HUES6 (cell line): ENCODE measurements around the gene MYO5C.

Source experiments
- H3K27ac ChIP-seq: 2 replicates; pipeline ENCODE4 v1.7.0; 2013; ENCODE audit warnings: low read depth, mild to moderate bottlenecking, low read length, inconsistent platforms
- H3K27me3 ChIP-seq: 2 replicates; pipeline ENCODE4 v1.6.1; 2013; ENCODE audit warnings: low read length; ENCODE audit not compliant: control insufficient read depth, insufficient read depth
- H3K36me3 ChIP-seq: 2 replicates; pipeline ENCODE4 v1.6.1; 2013; ENCODE audit warnings: low read length; ENCODE audit not compliant: control insufficient read depth, insufficient read depth
- H3K4me1 ChIP-seq: 2 replicates; pipeline ENCODE4 v1.6.1; 2013; ENCODE audit warnings: low read length; ENCODE audit not compliant: control insufficient read depth, insufficient read depth
- H3K4me3 ChIP-seq: 2 replicates; pipeline ENCODE4 v1.5.1; 2013; ENCODE audit warnings: low read depth, low read length
- H3K9ac ChIP-seq: one replicate; pipeline ENCODE4 v1.6.1; 2013; ENCODE audit warnings: mild to moderate bottlenecking, low read length
- H3K9me3 ChIP-seq: 2 replicates; pipeline ENCODE4 v1.6.1; 2013; ENCODE audit warnings: low read depth, low read length; ENCODE audit not compliant: control insufficient read depth, insufficient read depth

The MYO5C gene

DNA sequence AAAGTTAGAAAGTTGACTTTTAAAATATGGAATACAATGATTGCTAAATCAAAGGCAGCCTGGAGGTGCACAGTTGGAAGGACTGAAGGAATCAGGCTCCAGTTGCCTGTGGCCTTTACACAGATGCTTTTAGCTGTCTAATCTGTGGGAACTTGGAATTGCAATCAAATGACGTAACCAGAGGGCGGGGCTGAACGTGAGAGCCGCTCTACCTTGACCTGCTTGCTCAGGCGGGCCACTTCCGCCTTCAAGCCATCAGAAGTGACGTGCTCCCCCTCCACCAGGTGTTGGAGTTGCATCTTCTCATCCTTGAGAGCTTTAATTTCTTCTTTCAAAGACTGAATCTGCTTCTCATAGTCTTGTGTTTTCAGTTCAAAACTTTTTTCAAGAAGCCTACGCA, 66.7 kb downstream of the MYO5C start:
- no peaks in the 10 kb centered on the region for H3K27me3 ChIP-seq
- H3K9me3 ChIP-seq, result no peaks in the 10 kb centered on the region
- no peak overlapping the region for H3K4me3 ChIP-seq
- no peak overlapping the region for H3K9ac ChIP-seq
- H3K4me1 ChIP-seq, result no peaks in the 10 kb centered on the region
- no peak overlapping the region for H3K27ac ChIP-seq
- peaks cover 44% of the 10 kb centered on the region for H3K36me3 ChIP-seq

DNA sequence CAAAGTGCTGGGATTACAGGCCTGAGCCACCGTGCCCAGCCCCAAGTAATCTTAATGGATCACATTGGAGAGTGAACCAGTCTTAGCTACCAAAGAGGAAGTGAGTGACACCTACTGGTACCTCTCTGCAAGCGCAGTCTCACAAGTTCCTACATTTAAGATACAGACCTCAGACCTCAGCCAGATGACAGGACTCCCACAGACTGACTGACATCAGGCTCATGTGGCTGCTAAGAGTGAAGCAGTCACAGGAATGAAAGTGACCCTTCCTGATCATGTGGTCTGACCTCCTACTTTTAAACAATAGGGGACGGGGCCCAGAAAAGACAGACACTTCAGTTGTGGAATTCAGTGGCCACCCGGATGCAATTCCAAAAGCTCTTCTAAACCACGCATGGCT, 68.1 kb downstream of the MYO5C start:
- Histone ChIP-seq H3K36me3 (peaks cover 49% of the 10 kb centered on the region), H3K4me1 (no peaks in the 10 kb centered on the region), H3K4me3 (no peak overlapping the region), H3K27me3 (no peaks in the 10 kb centered on the region), H3K9me3 (no peaks in the 10 kb centered on the region), H3K27ac (no peak overlapping the region), H3K9ac (no peak overlapping the region)

DNA sequence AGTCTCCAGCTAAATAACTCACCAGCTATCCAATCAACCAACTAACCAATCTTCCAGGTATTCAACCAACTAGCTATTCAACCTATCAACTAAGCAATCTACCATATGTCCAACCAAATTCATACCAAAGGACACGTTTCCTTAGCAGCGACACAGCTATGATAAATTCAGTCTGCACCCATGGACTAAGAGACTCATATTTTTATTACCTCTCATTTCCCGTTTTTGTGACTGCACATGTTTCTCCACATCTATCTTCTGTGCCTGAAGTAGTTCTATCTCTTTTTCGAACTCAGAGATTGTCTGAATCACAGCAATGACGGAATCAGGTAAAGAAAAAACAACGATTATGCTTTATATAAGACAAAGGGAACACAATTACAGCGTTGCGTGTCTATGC, 70.4 kb downstream of the MYO5C start:
- Histone ChIP-seq H3K36me3 (peaks cover 60% of the 10 kb centered on the region), H3K27me3 (no peaks in the 10 kb centered on the region), H3K9me3 (no peaks in the 10 kb centered on the region), H3K4me1 (no peaks in the 10 kb centered on the region), H3K27ac (no peak overlapping the region), H3K9ac (no peak overlapping the region), H3K4me3 (no peak overlapping the region)

GRCh38 chr15:52224211-52224610, 71.4 kb downstream of the MYO5C start:
- H3K36me3 ChIP-seq, result peaks cover 68% of the 10 kb centered on the region
- no peaks in the 10 kb centered on the region for H3K9me3 ChIP-seq
- H3K4me3 ChIP-seq, result no peak overlapping the region
- H3K27me3 ChIP-seq, result no peaks in the 10 kb centered on the region
- H3K27ac ChIP-seq, result no peak overlapping the region
- no peaks in the 10 kb centered on the region for H3K4me1 ChIP-seq
- H3K9ac ChIP-seq, result no peak overlapping the region

GRCh38 chr15:52221730-52222129, 73.9 kb downstream of the MYO5C start:
- no peak overlapping the region for H3K9ac ChIP-seq
- no peak overlapping the region for H3K4me3 ChIP-seq
- H3K4me1 ChIP-seq, result no peaks in the 10 kb centered on the region
- H3K27me3 ChIP-seq, result no peaks in the 10 kb centered on the region
- no peaks in the 10 kb centered on the region for H3K9me3 ChIP-seq
- H3K36me3 ChIP-seq, result peaks cover 88% of the 10 kb centered on the region
- no peak overlapping the region for H3K27ac ChIP-seq

DNA sequence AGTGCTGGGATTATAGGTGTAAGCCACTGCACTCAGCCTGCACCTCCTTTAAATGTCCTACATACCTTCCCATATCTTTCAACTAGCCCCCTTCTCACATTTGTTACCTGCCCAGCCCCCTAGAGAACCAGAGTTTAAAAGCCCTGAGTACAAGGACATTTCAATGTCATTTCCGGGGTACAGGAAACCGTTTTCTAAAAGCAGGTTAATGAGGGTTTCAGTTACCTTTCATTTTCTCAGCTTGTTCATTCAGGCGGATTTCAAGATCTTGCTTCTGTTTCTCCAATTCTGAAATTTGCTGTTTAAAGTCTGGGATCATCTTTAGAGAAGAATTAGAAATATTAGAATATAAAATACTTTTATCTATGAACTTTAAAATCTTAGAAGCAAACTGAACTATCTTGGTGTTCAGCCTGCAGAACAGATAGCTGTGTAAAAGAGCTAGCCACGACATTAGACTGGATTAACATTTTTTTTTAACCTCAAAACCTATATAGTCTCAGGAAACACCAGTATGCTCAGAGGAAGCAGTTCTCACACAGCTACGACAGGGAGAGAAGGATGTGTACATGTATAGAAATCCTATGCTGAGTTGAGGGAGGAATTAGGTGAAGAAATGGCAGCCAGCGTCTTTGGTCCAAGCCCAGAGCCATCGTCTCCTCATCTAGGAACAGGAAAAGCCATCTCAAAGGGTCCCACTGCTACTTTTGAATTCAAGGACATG, 74.5 kb downstream of the MYO5C start:
- Histone ChIP-seq H3K36me3 (peaks cover 84% of the 10 kb centered on the region), H3K9me3 (no peaks in the 10 kb centered on the region), H3K4me1 (no peaks in the 10 kb centered on the region), H3K27ac (no peak overlapping the region), H3K4me3 (no peak overlapping the region), H3K27me3 (no peaks in the 10 kb centered on the region), H3K9ac (no peak overlapping the region)

DNA sequence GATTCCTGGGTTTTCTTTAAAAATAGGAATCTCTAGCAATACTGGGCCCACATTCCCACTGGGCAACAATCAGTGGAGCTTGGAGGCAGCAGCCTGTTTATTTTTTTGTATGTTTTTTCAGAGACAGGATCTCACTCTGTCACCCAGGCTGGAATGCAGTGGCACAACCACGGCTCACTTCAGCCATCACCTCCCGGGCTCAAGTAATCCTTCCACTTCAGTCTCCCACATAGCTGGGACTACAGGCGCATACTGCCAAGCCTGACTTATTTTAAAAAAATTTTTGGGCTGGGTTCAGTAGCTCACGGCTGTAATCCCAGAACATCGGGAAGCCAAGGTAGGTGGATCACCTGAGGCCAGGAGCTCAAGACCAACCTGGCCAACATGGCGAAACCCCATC, 75.4 kb downstream of the MYO5C start:
- H3K36me3 ChIP-seq, result peaks cover 81% of the 10 kb centered on the region
- H3K27me3 ChIP-seq, result no peaks in the 10 kb centered on the region
- no peak overlapping the region for H3K27ac ChIP-seq
- H3K9me3 ChIP-seq, result no peaks in the 10 kb centered on the region
- no peaks in the 10 kb centered on the region for H3K4me1 ChIP-seq
- no peak overlapping the region for H3K9ac ChIP-seq
- H3K4me3 ChIP-seq, result no peak overlapping the region

- peaks cover 75% of the 10 kb centered on the region for H3K36me3 ChIP-seq
- no peak overlapping the region for H3K27ac ChIP-seq
- no peaks in the 10 kb centered on the region for H3K4me1 ChIP-seq
These were observed 76.8 kb downstream of the MYO5C start for GRCh38 chr15:52218816-52219215.

GRCh38 chr15:52218371-52218770, 77.2 kb downstream of the MYO5C start:
- Histone ChIP-seq H3K9me3 (no peaks in the 10 kb centered on the region), H3K4me1 (no peaks in the 10 kb centered on the region), H3K27me3 (no peaks in the 10 kb centered on the region)

More at GRCh38 chr15:52218816-52219215, 76.8 kb downstream of the MYO5C start:
- H3K27me3 ChIP-seq, result no peaks in the 10 kb centered on the region
- H3K4me3 ChIP-seq, result no peak overlapping the region
- H3K9ac ChIP-seq, result no peak overlapping the region
- H3K9me3 ChIP-seq, result no peaks in the 10 kb centered on the region

GRCh38 chr15:52217186-52217585, 78.4 kb downstream of the MYO5C start:
- Histone ChIP-seq H3K9me3 (no peaks in the 10 kb centered on the region), H3K4me3 (no peak overlapping the region), H3K27me3 (no peaks in the 10 kb centered on the region), H3K9ac (no peak overlapping the region), H3K36me3 (peaks cover 75% of the 10 kb centered on the region), H3K4me1 (no peaks in the 10 kb centered on the region), H3K27ac (no peak overlapping the region)

More at GRCh38 chr15:52218371-52218770, 77.2 kb downstream of the MYO5C start:
- H3K36me3 ChIP-seq, result peaks cover 75% of the 10 kb centered on the region
- H3K4me3 ChIP-seq, result no peak overlapping the region
- no peak overlapping the region for H3K9ac ChIP-seq
- H3K27ac ChIP-seq, result no peak overlapping the region

DNA sequence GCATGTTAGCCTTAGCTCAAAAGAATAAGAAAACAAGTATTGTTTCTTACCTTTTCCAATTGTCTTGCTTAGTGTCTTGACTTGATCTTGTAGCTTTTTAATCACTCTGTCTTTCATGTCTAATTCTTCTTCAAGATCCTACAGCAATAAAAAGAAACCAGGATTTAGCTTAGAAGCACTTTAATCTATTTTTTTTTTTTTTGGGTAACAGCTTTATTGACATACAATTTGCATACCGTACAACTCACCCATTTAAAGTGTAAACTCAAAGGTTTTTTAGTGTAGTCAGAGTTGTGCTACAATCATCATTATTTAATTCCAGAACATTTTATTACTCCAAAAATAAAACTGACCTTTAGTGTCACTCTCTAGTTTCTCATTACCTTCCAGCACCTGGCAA, 81.1 kb downstream of the MYO5C start:
- Histone ChIP-seq H3K36me3 (peaks cover 74% of the 10 kb centered on the region), H3K4me1 (no peaks in the 10 kb centered on the region), H3K9me3 (no peaks in the 10 kb centered on the region), H3K9ac (no peak overlapping the region), H3K27ac (no peak overlapping the region), H3K27me3 (no peaks in the 10 kb centered on the region), H3K4me3 (no peak overlapping the region)
